Esophagus squamous epithelium (tissue), 5 donors: ENCODE results near the gene NAA35. TPM values are rescaled to one million over a fixed set of nuclear protein-coding genes. Genes with fewer than 3 reads are reported as not detected.

ENCODE experiments used
- DNase-seq: peaks from one replicate; lab custom pipeline; 2025; lab: John Stamatoyannopoulos, UW
- H3K27ac ChIP-seq, 4 donors: fragments of 200-600 bp; sonication (generic); one replicate each; pipeline ENCODE4 v1.5.1; 2016 to 2019; ENCODE audit warnings: mild to moderate bottlenecking in 1 of 4
- H3K27me3 ChIP-seq, 4 donors: fragments of 200-600 bp; sonication (generic); 1 replicate in 3 of 4; 2 replicates in 1 of 4; pipeline versions ENCODE4 v1.5.1 to v1.6.0; 2017 to 2021; ENCODE audit warnings: antibody characterized with exemption in 1 of 4
- H3K36me3 ChIP-seq, 3 donors: fragments of 200-600 bp; sonication (generic); one replicate each; pipeline ENCODE4 v1.5.1; 2016 to 2019
- H3K4me1 ChIP-seq, 3 donors: fragments of 200-600 bp; sonication (generic); one replicate each; pipeline ENCODE4 v1.5.1; 2017 to 2019
- H3K4me3 ChIP-seq, 4 donors: fragments of 200-600 bp; sonication (generic); 1 replicate in 3 of 4; 2 replicates in 1 of 4; pipeline ENCODE4 v1.5.1; 2016 to 2019; ENCODE audit warnings: mild to moderate bottlenecking in 2 of 4, moderate library complexity in 1 of 4
- H3K9me3 ChIP-seq, 3 donors: fragments of 200-600 bp; sonication (generic); one replicate each; pipeline ENCODE4 v1.5.1; 2016 to 2019
- CTCF ChIP-seq, 6 experiments: fragments of 450-650 bp in 4 of 6; fragments of 200-600 bp in 2 of 6; sonication (generic) in 2 of 6; IDR thresholded peaks; one replicate each; pipeline ENCODE4 v1.5.1; 2016 to 2019; ENCODE audit warnings: antibody characterized with exemption in 6 of 6, mild to moderate bottlenecking in 4 of 6, moderate library complexity in 4 of 6
- POLR2A ChIP-seq, 4 donors: fragments of 450-650 bp; IDR thresholded peaks; one replicate each; pipeline ENCODE4 v1.6.1; 2017; ENCODE audit warnings: antibody characterized with exemption in 4 of 4, mild to moderate bottlenecking in 4 of 4, moderate library complexity in 3 of 4
- WGBS, 2 donors: methylation state at CpG; one replicate each; pipeline ENCODE4 v1.1.5; 2018; 5-methylcytosine and 5-hydroxymethylcytosine counted together
- intact Hi-C: fragments of 100-400 bp; cut with DNase I; formaldehyde crosslinking; loops from one replicate; pipeline ENCODE4 v1.15.0; 2022
- total RNA-seq, 4 donors: library from RNA; depleted of rRNA; stranded (reverse); fragments of >200 nt; gene quantifications; one replicate each; pipeline ENCODE4 v1.1.0, GENCODE V29; 2016
- donor health status: DM: yes; HTN: yes; CAD: no.

NAA35 gene
- total RNA-seq, 4 donors from 2014 or later = 12.1 to 20.8 (median 19.9) TPM

- Histone ChIP-seq H3K27me3 (no peaks in the 10 kb centered on the region), H3K27ac (peak overlapping the region in 2 of 4 donors; percentile 21 to 96), H3K9me3 (no peaks in the 10 kb centered on the region), H3K4me1 (peaks cover 10 to 49% (median 11%) of the 10 kb centered on the region in 3 donors), H3K4me3 (no peak overlapping the region), H3K36me3 (peaks cover 0 to 62% (median 3%) of the 10 kb centered on the region in 3 donors)
- TF ChIP-seq POLR2A (IDR thresholded peaks at IDR 0.05) = no peak
- no peak for TF ChIP-seq CTCF (IDR thresholded peaks at IDR 0.05)
- WGBS, 2 donors = 74 to 96% methylated on average over 1 of the region's 1 CpG
- intact Hi-C loops = no loop called here
- no peak for DNase-seq
Measured at GRCh38 chr9:85943757-85944430, 2.9 kb downstream of the NAA35 start.

- DNase-seq = no peak
- H3K36me3 ChIP-seq = peaks cover 0 to 70% (median 3%) of the 10 kb centered on the region in 3 donors
- 74 to 77% methylated on average over 2 of the region's 2 CpGs for WGBS, 2 donors
- intact Hi-C loops = no loop called here
- TF ChIP-seq POLR2A (IDR thresholded peaks at IDR 0.05) = no peak
- no peak for TF ChIP-seq CTCF (IDR thresholded peaks at IDR 0.05)
- peak overlapping the region in 1 of 4 donors; percentile 10 for H3K27ac ChIP-seq
- H3K9me3 ChIP-seq = no peaks in the 10 kb centered on the region
- no peak overlapping the region for H3K4me3 ChIP-seq
- H3K27me3 ChIP-seq = no peaks in the 10 kb centered on the region
- H3K4me1 ChIP-seq = peaks cover 10 to 55% (median 11%) of the 10 kb centered on the region in 3 donors
Measured at GRCh38 chr9:85944672-85945071, 3.7 kb downstream of the NAA35 start.

- 72 to 78% methylated on average over 4 of the region's 4 CpGs for WGBS, 2 donors
- no peaks in the 10 kb centered on the region for H3K9me3 ChIP-seq
- TF ChIP-seq CTCF (IDR thresholded peaks at IDR 0.05) (no peak), POLR2A (IDR thresholded peaks at IDR 0.05) (no peak)
- H3K4me1 ChIP-seq = peaks cover 0 to 36% (median 0%) of the 10 kb centered on the region in 3 donors
- no peaks in the 10 kb centered on the region for H3K27me3 ChIP-seq
- H3K36me3 ChIP-seq = peaks cover 0 to 73% (median 3%) of the 10 kb centered on the region in 3 donors
- no peak overlapping the region for H3K27ac ChIP-seq
- no peak overlapping the region for H3K4me3 ChIP-seq
- intact Hi-C loops = no loop called here
- DNase-seq = no peak
Measured at GRCh38 chr9:85949586-85950335, 8.8 kb downstream of the NAA35 start.

- WGBS, 2 donors = 75 to 79% methylated on average over 3 of the region's 3 CpGs
- Histone ChIP-seq H3K27ac (peak overlapping the region in 2 of 4 donors; percentile 7 to 39), H3K36me3 (peaks cover 0 to 83% (median 0%) of the 10 kb centered on the region in 3 donors), H3K27me3 (no peaks in the 10 kb centered on the region), H3K4me1 (peaks cover 0 to 15% (median 5%) of the 10 kb centered on the region in 3 donors), H3K4me3 (no peak overlapping the region), H3K9me3 (no peaks in the 10 kb centered on the region)
- DNase-seq = no peak
- intact Hi-C loops = no loop called here
- TF ChIP-seq POLR2A (IDR thresholded peaks at IDR 0.05) (no peak), CTCF (IDR thresholded peaks at IDR 0.05) (no peak)
Measured at GRCh38 chr9:85959955-85960354, 19.0 kb downstream of the NAA35 start.

- Histone ChIP-seq H3K36me3 (peaks cover 0 to 89% (median 7%) of the 10 kb centered on the region in 3 donors), H3K27ac (peak overlapping the region in 3 of 4 donors; percentile 7 to 39 (median 25)), H3K4me1 (peaks cover 0 to 15% (median 5%) of the 10 kb centered on the region in 3 donors), H3K27me3 (no peaks in the 10 kb centered on the region), H3K9me3 (no peaks in the 10 kb centered on the region), H3K4me3 (no peak overlapping the region)
- TF ChIP-seq POLR2A (IDR thresholded peaks at IDR 0.05) = no peak
- no peak for TF ChIP-seq CTCF (IDR thresholded peaks at IDR 0.05)
- 52 to 55% methylated on average over 3 of the region's 3 CpGs for WGBS, 2 donors
- DNase-seq = no peak
- intact Hi-C loops = no loop called here
Measured at GRCh38 chr9:85960688-85961093, 19.7 kb downstream of the NAA35 start.
